ENCODE results near the gene CBFA2T3.

GRCh38 chr16:88905563-88905962 lies 71.4 kb downstream of the CBFA2T3 start:
- TF ChIP-seq CTCF (IDR thresholded peaks at IDR 0.05) = no peak
- no peak for TF ChIP-seq POLR2A (IDR thresholded peaks at IDR 0.05)
